Measurements from ENCODE around the gene TTC14. TPM values are rescaled to one million over a fixed set of nuclear protein-coding genes. Genes with fewer than 3 reads are reported as not detected.

The TTC14 gene
- total RNA-seq, 6 experiments from 2014 or later, result 12.5 to 22.1 (median 20.3) TPM

DNA sequence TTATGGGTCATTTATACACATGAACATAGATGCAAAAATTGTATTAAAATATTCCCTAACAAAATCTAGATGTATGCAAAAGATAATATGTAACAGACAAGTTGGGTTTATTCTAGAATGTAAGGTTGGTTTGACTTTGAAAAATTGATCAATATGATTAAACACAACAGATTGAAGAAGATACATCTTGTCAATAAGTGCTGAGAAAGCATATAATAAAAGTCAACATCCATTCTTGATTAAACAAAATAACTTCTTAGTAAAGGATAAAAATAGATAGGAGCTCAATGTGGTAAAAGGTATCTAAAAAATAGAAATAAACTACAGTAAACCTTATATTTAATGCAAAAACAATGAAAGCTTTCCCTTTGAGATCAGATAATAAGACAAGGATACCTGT is 39.0 kb downstream of the TTC14 start:
- no peaks in the 10 kb centered on the region for H3K36me3 ChIP-seq
- H3K27me3 ChIP-seq, result no peaks in the 10 kb centered on the region
- no peak overlapping the region for H3K4me3 ChIP-seq
- TF ChIP-seq, protein P1, sequence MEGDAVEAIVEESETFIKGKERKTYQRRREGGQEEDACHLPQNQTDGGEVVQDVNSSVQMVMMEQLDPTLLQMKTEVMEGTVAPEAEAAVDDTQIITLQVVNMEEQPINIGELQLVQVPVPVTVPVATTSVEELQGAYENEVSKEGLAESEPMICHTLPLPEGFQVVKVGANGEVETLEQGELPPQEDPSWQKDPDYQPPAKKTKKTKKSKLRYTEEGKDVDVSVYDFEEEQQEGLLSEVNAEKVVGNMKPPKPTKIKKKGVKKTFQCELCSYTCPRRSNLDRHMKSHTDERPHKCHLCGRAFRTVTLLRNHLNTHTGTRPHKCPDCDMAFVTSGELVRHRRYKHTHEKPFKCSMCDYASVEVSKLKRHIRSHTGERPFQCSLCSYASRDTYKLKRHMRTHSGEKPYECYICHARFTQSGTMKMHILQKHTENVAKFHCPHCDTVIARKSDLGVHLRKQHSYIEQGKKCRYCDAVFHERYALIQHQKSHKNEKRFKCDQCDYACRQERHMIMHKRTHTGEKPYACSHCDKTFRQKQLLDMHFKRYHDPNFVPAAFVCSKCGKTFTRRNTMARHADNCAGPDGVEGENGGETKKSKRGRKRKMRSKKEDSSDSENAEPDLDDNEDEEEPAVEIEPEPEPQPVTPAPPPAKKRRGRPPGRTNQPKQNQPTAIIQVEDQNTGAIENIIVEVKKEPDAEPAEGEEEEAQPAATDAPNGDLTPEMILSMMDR (IDR thresholded peaks at IDR 0.05), result no peak
- no peak for TF ChIP-seq POLR2A (IDR thresholded peaks at IDR 0.05)
- ATAC-seq (no peak), DNase-seq (no peak)
- intact Hi-C loops (cut with DNase I), result no loop called here
- no peaks in the 10 kb centered on the region for H3K9me3 ChIP-seq
- no peak overlapping the region for H3K27ac ChIP-seq
- no peaks in the 10 kb centered on the region for H3K4me1 ChIP-seq

DNA sequence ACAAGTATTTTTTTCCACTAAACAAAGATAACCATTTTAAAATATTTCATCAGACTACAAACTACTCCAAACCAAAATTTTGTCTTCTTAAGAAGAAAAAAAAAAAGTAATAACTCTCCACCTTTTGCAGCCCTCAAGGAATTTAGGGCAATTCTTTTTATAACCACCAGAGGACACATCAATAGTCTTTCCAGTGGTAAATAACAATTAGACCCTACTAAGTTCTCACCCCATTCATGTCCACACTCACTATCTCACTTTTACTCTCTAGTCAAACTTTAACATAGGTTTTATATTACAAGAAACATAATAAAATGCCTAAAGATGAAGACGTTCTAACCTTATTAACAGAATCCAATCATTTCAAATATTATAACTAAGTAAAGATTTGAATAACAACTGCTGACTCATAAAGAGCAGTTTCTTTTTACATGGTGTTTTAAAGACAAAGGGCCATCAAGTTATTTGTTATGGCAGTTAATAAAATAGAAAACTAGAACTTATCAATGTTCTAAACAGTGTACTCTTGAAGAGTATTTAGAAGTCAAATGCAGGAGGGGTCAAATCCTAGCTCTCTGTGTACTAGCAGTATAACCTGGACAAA is 44.3 kb downstream of the TTC14 start:
- no peak for ATAC-seq
- 29% methylated on average over 1 of the region's 1 CpG for WGBS (ENCODE audit: insufficient coverage, low coverage, low lambda C conversion rate, missing lambda C conversion rate)
- H3K4me1 ChIP-seq, result no peaks in the 10 kb centered on the region

DNA sequence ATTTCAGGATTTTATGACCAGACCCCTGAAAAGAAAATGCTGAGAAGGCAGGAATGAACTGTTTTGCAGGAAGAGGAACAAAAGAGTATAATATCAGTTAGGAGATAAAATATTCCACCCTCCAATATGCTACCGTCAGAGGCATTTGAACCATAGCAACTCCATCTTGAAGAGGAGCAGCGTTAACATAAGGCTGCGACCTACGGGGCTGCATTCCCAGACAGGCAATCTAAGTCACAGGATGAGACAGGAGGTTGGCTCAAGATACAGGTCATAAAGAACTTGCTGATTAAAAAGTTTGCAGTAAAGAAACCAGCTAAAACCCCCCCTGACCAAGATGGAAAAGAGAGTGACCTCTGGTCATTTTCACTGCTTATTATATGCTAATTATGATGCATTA is 54.4 kb downstream of the TTC14 start:
- TF ChIP-seq POLR2A (IDR thresholded peaks at IDR 0.05), result no peak
- TF ChIP-seq, protein P1 (IDR thresholded peaks at IDR 0.05), result no peak
- Histone ChIP-seq H3K4me3 (no peak overlapping the region), H3K27ac (no peak overlapping the region), H3K4me1 (no peaks in the 10 kb centered on the region), H3K36me3 (no peaks in the 10 kb centered on the region), H3K27me3 (no peaks in the 10 kb centered on the region), H3K9me3 (peaks cover 0 to 3% (median 0%) of the 10 kb centered on the region in 4 donors)
- intact Hi-C loops (cut with DNase I), result no loop called here
- ATAC-seq (no peak), DNase-seq (no peak)
- WGBS (ENCODE audit: insufficient coverage, low coverage, low lambda C conversion rate, missing lambda C conversion rate), result 18% methylated on average over 4 of the region's 4 CpGs

More for the DNA sequence above, 44.3 kb downstream of the TTC14 start:
- Histone ChIP-seq H3K4me3 (no peak overlapping the region), H3K9me3 (no peaks in the 10 kb centered on the region), H3K27me3 (no peaks in the 10 kb centered on the region), H3K36me3 (no peaks in the 10 kb centered on the region), H3K27ac (no peak overlapping the region)
- no peak for DNase-seq
- TF ChIP-seq POLR2A (IDR thresholded peaks at IDR 0.05), result no peak
- TF ChIP-seq, protein P1 (IDR thresholded peaks at IDR 0.05), result no peak
- intact Hi-C loops (cut with DNase I), result no loop called here

DNA sequence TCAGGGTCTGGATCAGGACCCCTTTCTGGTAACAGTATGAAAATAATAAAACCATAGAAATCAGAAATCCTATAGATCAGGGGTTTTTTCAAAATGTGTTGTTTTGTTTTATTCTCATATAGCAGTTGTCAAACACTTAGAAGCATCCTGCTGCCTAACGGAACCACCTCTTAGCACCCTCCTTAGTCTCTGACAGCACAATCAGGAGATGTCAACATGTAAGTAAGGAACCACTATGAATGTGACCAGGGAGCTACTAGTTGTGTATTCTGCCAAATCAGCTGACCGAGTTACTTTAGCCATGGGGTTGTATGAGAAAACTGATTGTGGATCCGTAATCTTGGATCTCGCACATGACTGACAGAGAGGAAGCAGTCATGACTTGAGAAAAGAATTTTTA is 55.1 kb downstream of the TTC14 start:
- no peak overlapping the region for H3K27ac ChIP-seq
- peaks cover 0 to 3% (median 0%) of the 10 kb centered on the region in 4 donors for H3K9me3 ChIP-seq
- H3K36me3 ChIP-seq, result no peaks in the 10 kb centered on the region
- ATAC-seq, result no peak
- 59% methylated on average over 4 of the region's 4 CpGs for WGBS (ENCODE audit: insufficient coverage, low coverage, low lambda C conversion rate, missing lambda C conversion rate)
- DNase-seq, result no peak
- intact Hi-C loops (cut with DNase I), result no loop called here
- no peak for TF ChIP-seq POLR2A (IDR thresholded peaks at IDR 0.05)
- TF ChIP-seq, protein P1 (IDR thresholded peaks at IDR 0.05), result no peak
- H3K27me3 ChIP-seq, result no peaks in the 10 kb centered on the region
- no peak overlapping the region for H3K4me3 ChIP-seq
- H3K4me1 ChIP-seq, result no peaks in the 10 kb centered on the region

Small RNAs within 50 kb of the gene (small RNA-seq; reads per million reads assigned to genes)
- 0 reads per million in 2 experiments for gene AC068298.1
- 0 reads per million in 2 experiments for gene RNU6-486P

Other genes with a start within 250 kb of the TTC14 start
- not detected for gene CCDC39, start 77.3 kb downstream of the TTC14 start, total RNA-seq